Thyroid gland (tissue), 4 donors: ENCODE results near the gene KRI1. TPM values are rescaled to one million over a fixed set of nuclear protein-coding genes. Genes with fewer than 3 reads are reported as not detected.

Experiments
- DNase-seq, 2 donors: peaks; one replicate each; pipeline ENCODE4 v3.0.0-alpha.2; 2019
- H3K27ac ChIP-seq, 3 donors: fragments of 200-600 bp; sonication (generic); 1 replicate in 2 of 3; 2 replicates in 1 of 3; pipeline ENCODE4 v1.5.1; 2016 to 2019; ENCODE audit warnings: mild to moderate bottlenecking in 1 of 3, moderate library complexity in 1 of 3
- H3K27me3 ChIP-seq: fragments of 200-600 bp; sonication (generic); one replicate; pipeline ENCODE4 v1.5.1; 2019
- H3K36me3 ChIP-seq, 2 donors: fragments of 200-600 bp; sonication (generic); one replicate each; pipeline ENCODE4 v1.5.1; 2016 to 2019
- H3K4me1 ChIP-seq, 2 donors: fragments of 200-600 bp; sonication (generic); one replicate each; pipeline ENCODE4 v1.5.1; 2017 to 2019
- H3K4me3 ChIP-seq, 3 donors: fragments of 200-600 bp; sonication (generic); replicated peaks in 1 of 3; 1 replicate in 2 of 3; 2 replicates in 1 of 3; pipeline ENCODE4 v1.5.1; 2016; ENCODE audit warnings: mild to moderate bottlenecking in 1 of 3
- H3K9me3 ChIP-seq: fragments of 200-600 bp; sonication (generic); one replicate; pipeline ENCODE4 v1.5.1; 2017
- CTCF ChIP-seq, 6 experiments: fragments of 200-600 bp in 3 of 6; fragments of 450-650 bp in 3 of 6; sonication (generic) in 3 of 6; IDR thresholded peaks; one replicate each; pipeline ENCODE4 v1.5.1; 2016 to 2019; ENCODE audit warnings: antibody characterized with exemption in 6 of 6, mild to moderate bottlenecking in 2 of 6, inconsistent platforms in 1 of 6, moderate library complexity in 1 of 6
- POLR2A ChIP-seq, 2 donors: fragments of 450-650 bp; IDR thresholded peaks; one replicate each; pipeline ENCODE4 v1.6.1; 2017; ENCODE audit warnings: antibody characterized with exemption in 2 of 2, mild to moderate bottlenecking in 2 of 2, moderate library complexity in 1 of 2
- WGBS, 2 donors: methylation state at CpG; one replicate each; pipeline ENCODE4 v1.1.5; 2017; 5-methylcytosine and 5-hydroxymethylcytosine counted together
- intact Hi-C: fragments of 100-400 bp; cut with DNase I; formaldehyde crosslinking; loops from one replicate; pipeline ENCODE4 v1.15.1; 2023
- total RNA-seq, 4 donors: library from RNA; depleted of rRNA; stranded (reverse); fragments of >200 nt; gene quantifications; one replicate each; pipeline ENCODE4 v1.2.3, GENCODE V29; 2016

KRI1 gene
- total RNA-seq, 4 donors from 2014 or later = 17.3 to 49.7 (median 28.2) TPM

GRCh38 chr19:10603873-10604459, 38.2 kb upstream of the KRI1 start:
- no peaks in the 10 kb centered on the region for H3K36me3 ChIP-seq
- WGBS, 2 donors = 50 to 51% methylated on average over 8 to 9 of the region's 9 CpGs
- intact Hi-C loops = no loop called here
- H3K27ac ChIP-seq = peak overlapping the region; percentile 77 to 83 (median 77)
- no peaks in the 10 kb centered on the region for H3K27me3 ChIP-seq
- no peak for DNase-seq
- H3K4me3 ChIP-seq = peak overlapping the region in 1 of 3 donors; percentile 73
- no peak for TF ChIP-seq CTCF (IDR thresholded peaks at IDR 0.05)
- no peak for TF ChIP-seq POLR2A (IDR thresholded peaks at IDR 0.05)
- peaks cover 8 to 20% of the 10 kb centered on the region in 2 donors for H3K4me1 ChIP-seq
- no peaks in the 10 kb centered on the region for H3K9me3 ChIP-seq

- H3K4me1 ChIP-seq = peaks cover 8 to 16% of the 10 kb centered on the region in 2 donors
- WGBS, 2 donors = 14 to 18% methylated on average over 18 to 19 of the region's 19 CpGs
- TF ChIP-seq CTCF (IDR thresholded peaks at IDR 0.05) (no peak), POLR2A (IDR thresholded peaks at IDR 0.05) (no peak)
- no peaks in the 10 kb centered on the region for H3K36me3 ChIP-seq
- peak overlapping the region; percentile 77 to 83 (median 77) for H3K27ac ChIP-seq
- no peaks in the 10 kb centered on the region for H3K27me3 ChIP-seq
- H3K4me3 ChIP-seq = peak overlapping the region in 2 of 3 donors; percentile 73 to 86
- intact Hi-C loops = no loop called here
- DNase-seq = peak; percentile 17 to 26
- no peaks in the 10 kb centered on the region for H3K9me3 ChIP-seq
These were observed 37.5 kb upstream of the KRI1 start for GRCh38 chr19:10603084-10603872.

- WGBS, 2 donors = 1 to 3% methylated on average over 12 to 18 of the region's 76 CpGs
- peak overlapping the region; percentile 77 to 83 (median 77) for H3K27ac ChIP-seq
- no peaks in the 10 kb centered on the region for H3K36me3 ChIP-seq
- peaks cover 8 to 16% of the 10 kb centered on the region in 2 donors for H3K4me1 ChIP-seq
- TF ChIP-seq CTCF (IDR thresholded peaks at IDR 0.05) (no peak), POLR2A (IDR thresholded peaks at IDR 0.05) (peak in 1 of 2 donors; percentile 27)
- H3K4me3 ChIP-seq = peak overlapping the region; percentile 19 to 86 (median 73)
- DNase-seq = peak; percentile 73
- no peaks in the 10 kb centered on the region for H3K27me3 ChIP-seq
- H3K9me3 ChIP-seq = no peaks in the 10 kb centered on the region
- intact Hi-C loops = no loop called here
These were observed 36.7 kb upstream of the KRI1 start for GRCh38 chr19:10602330-10603083.

GRCh38 chr19:10601999-10602329, 36.2 kb upstream of the KRI1 start:
- no peaks in the 10 kb centered on the region for H3K27me3 ChIP-seq
- TF ChIP-seq CTCF (IDR thresholded peaks at IDR 0.05) (no peak), POLR2A (IDR thresholded peaks at IDR 0.05) (no peak)
- H3K4me3 ChIP-seq = peak overlapping the region in 1 of 3 donors; percentile 73
- no peak for DNase-seq
- no peaks in the 10 kb centered on the region for H3K36me3 ChIP-seq
- peaks cover 8 to 16% of the 10 kb centered on the region in 2 donors for H3K4me1 ChIP-seq
- no peaks in the 10 kb centered on the region for H3K9me3 ChIP-seq
- H3K27ac ChIP-seq = no peak overlapping the region
- WGBS, 2 donors = 28 to 29% methylated on average over 6 to 7 of the region's 7 CpGs
- intact Hi-C loops = no loop called here
